IMR-90 (cell line): ENCODE results near the gene DRC7. TPM values are rescaled to one million over a fixed set of nuclear protein-coding genes. Genes with fewer than 3 reads are reported as not detected.

Experiments used
- ATAC-seq: fragments of 200-7000 bp; cut with Tn5 transposase; 2 replicates; pipeline ENCODE4 v1.9.1; 2020; ENCODE audit warnings: low read depth, mild to moderate bottlenecking, moderate library complexity
- BruUV-seq: library from RNA; stranded (reverse); fragments of 400-500 nt; replicated peaks from 2 replicates; lab custom pipeline; 2021; lab: Mats Ljungman, UMichigan
- CTCF ChIA-PET: fragments of 300-600 bp; formaldehyde crosslinking; extraction: SDS; loops from one replicate; lab custom pipeline; 2021; ENCODE audit warnings: antibody characterized with exemption; lab: Yijun Ruan, JAX
- POLR2A ChIA-PET: fragments of 300-600 bp; sonication (Branson Sonifier 250); formaldehyde crosslinking; loops from one replicate; lab custom pipeline; 2022; ENCODE audit warnings: antibody characterized with exemption; ENCODE audit not compliant: unreplicated experiment; lab: Charles Lee
- DNase-seq: peaks from one replicate; pipeline ENCODE4 v3.0.0; 2013
- H2AFZ ChIP-seq: replicated peaks from 2 replicates; pipeline ENCODE3; 2013; ENCODE audit warnings: low read length, mild to moderate bottlenecking; ENCODE audit not compliant: poor library complexity
- H2AK5ac ChIP-seq: 2 replicates; pipeline ENCODE4 v1.6.1; 2013; ENCODE audit warnings: low read depth, low read length, inconsistent platforms
- H2AK9ac ChIP-seq: replicated peaks from 2 replicates; pipeline ENCODE3; 2013; ENCODE audit warnings: mild to moderate bottlenecking, low read depth, low read length, moderate library complexity; ENCODE audit not compliant: poor library complexity
- H2BK120ac ChIP-seq: 2 replicates; pipeline ENCODE4 v1.6.1; 2013; ENCODE audit warnings: low read depth, low read length, inconsistent platforms
- H2BK15ac ChIP-seq: 3 replicates; pipeline ENCODE4 v1.6.1; 2013; ENCODE audit warnings: low read depth, low read length, inconsistent platforms
- H2BK20ac ChIP-seq: 2 replicates; pipeline ENCODE4 v1.6.1; 2013; ENCODE audit warnings: low read depth, mild to moderate bottlenecking, inconsistent platforms, low read length, moderate library complexity
- H2BK5ac ChIP-seq: 2 replicates; pipeline ENCODE4 v1.6.1; 2013; ENCODE audit warnings: mild to moderate bottlenecking, low read depth, low read length, inconsistent platforms; ENCODE audit not compliant: poor library complexity, severe bottlenecking
- H3K14ac ChIP-seq: replicated peaks from 2 replicates; pipeline ENCODE4 v1.6.1; 2013; ENCODE audit warnings: low read depth, low read length, inconsistent platforms
- H3K18ac ChIP-seq: 2 replicates; pipeline ENCODE4 v1.6.1; 2013; ENCODE audit warnings: low read depth, low read length, control low read depth
- H3K23ac ChIP-seq: 2 replicates; pipeline ENCODE4 v1.6.1; 2013; ENCODE audit warnings: low read depth, low read length, inconsistent platforms
- H3K27ac ChIP-seq: 2 replicates; pipeline ENCODE4 v1.5.1; 2013; ENCODE audit warnings: mild to moderate bottlenecking, control low read depth, low read length; ENCODE audit not compliant: insufficient read depth
- H3K27me3 ChIP-seq: 2 replicates; pipeline ENCODE4 v1.6.1; 2013; ENCODE audit warnings: low read length; ENCODE audit not compliant: control insufficient read depth, insufficient read depth
- H3K36me3 ChIP-seq: 2 replicates; pipeline ENCODE4 v1.6.1; 2013; ENCODE audit warnings: low read length, mixed read lengths; ENCODE audit not compliant: control insufficient read depth, insufficient read depth
- H3K4ac ChIP-seq: 2 replicates; pipeline ENCODE4 v1.6.1; 2013; ENCODE audit warnings: low read depth, low read length, inconsistent platforms
- H3K4me1 ChIP-seq: 2 replicates; pipeline ENCODE4 v1.6.1; 2013; ENCODE audit warnings: low read length, mixed read lengths; ENCODE audit not compliant: control insufficient read depth, insufficient read depth
- H3K4me2 ChIP-seq: 2 replicates; pipeline ENCODE4 v1.6.1; 2013; ENCODE audit warnings: low read depth, mild to moderate bottlenecking, control low read depth, low read length, moderate library complexity
- H3K4me3 ChIP-seq: 2 replicates; pipeline ENCODE4 v1.5.1; 2013; ENCODE audit warnings: low read depth, mild to moderate bottlenecking, control low read depth, low read length, moderate library complexity; ENCODE audit not compliant: insufficient read depth
- H3K56ac ChIP-seq: 2 replicates; pipeline ENCODE4 v1.6.1; 2013; ENCODE audit warnings: low read length, inconsistent platforms; ENCODE audit not compliant: insufficient read depth; ENCODE audit errors: extremely low read depth
- H3K79me1 ChIP-seq, 2 experiments: 2 replicates each; pipeline ENCODE4 v1.6.1; 2013; ENCODE audit warnings: low read length in 2 of 2, inconsistent platforms in 1 of 2, low read depth in 1 of 2
- H3K9ac ChIP-seq: 2 replicates; pipeline ENCODE4 v1.6.1; 2013; ENCODE audit warnings: low read depth, low read length, control low read depth
- H3K9me1 ChIP-seq: 2 replicates; pipeline ENCODE4 v1.6.1; 2013; ENCODE audit warnings: low read length, inconsistent platforms; ENCODE audit not compliant: insufficient read depth
- H3K9me3 ChIP-seq: 2 replicates; pipeline ENCODE4 v1.6.1; 2013; ENCODE audit warnings: low read length; ENCODE audit not compliant: control insufficient read depth, insufficient read depth
- H4K20me1 ChIP-seq: 2 replicates; pipeline ENCODE4 v1.6.1; 2013; ENCODE audit warnings: low read length, inconsistent platforms; ENCODE audit not compliant: insufficient read depth
- H4K5ac ChIP-seq: 2 replicates; pipeline ENCODE4 v1.6.1; 2013; ENCODE audit warnings: mild to moderate bottlenecking, low read depth, low read length, control low read depth
- H4K8ac ChIP-seq, 2 experiments: 2 replicates each; pipeline ENCODE4 v1.6.1; 2013; ENCODE audit warnings: low read depth in 2 of 2, low read length in 2 of 2, control low read depth in 1 of 2, inconsistent platforms in 1 of 2
- H4K91ac ChIP-seq: 2 replicates; pipeline ENCODE4 v1.6.1; 2013; ENCODE audit warnings: low read depth, low read length, inconsistent platforms; ENCODE audit not compliant: insufficient read depth
- BHLHE40 ChIP-seq: fragments of 150-350 bp; IDR thresholded peaks from 2 replicates; pipeline ENCODE4 v1.6.1; 2016; ENCODE audit warnings: mild to moderate bottlenecking, low read depth, low read length
- CEBPB ChIP-seq: IDR thresholded peaks from 2 replicates; pipeline ENCODE4 v1.6.1; 2012; ENCODE audit warnings: low read depth, low read length, improper control_type of control experiment
- CHD1 ChIP-seq: IDR thresholded peaks from 2 replicates; pipeline ENCODE4 v1.6.1; 2012; ENCODE audit warnings: low read depth, low read length, improper control_type of control experiment
- CTCF ChIP-seq: conservative IDR thresholded peaks from 2 replicates; pipeline ENCODE4 v1.5.1; 2012; ENCODE audit warnings: mild to moderate bottlenecking, low read depth, low read length, improper control_type of control experiment
- ELK1 ChIP-seq: fragments of 150-350 bp; IDR thresholded peaks from 2 replicates; pipeline ENCODE4 v1.6.1; 2016; ENCODE audit warnings: low read depth, mild to moderate bottlenecking, low read length, moderate library complexity, borderline replicate concordance
- FOS ChIP-seq: fragments of 150-350 bp; IDR thresholded peaks from 2 replicates; pipeline ENCODE4 v1.6.1; 2016; ENCODE audit warnings: low read depth, low read length
- MAFK ChIP-seq: IDR thresholded peaks from 2 replicates; pipeline ENCODE4 v1.6.1; 2012; ENCODE audit warnings: low read depth, low read length, improper control_type of control experiment
- MAZ ChIP-seq: IDR thresholded peaks from 2 replicates; pipeline ENCODE4 v1.6.1; 2012; ENCODE audit warnings: low read depth, mild to moderate bottlenecking, low read length, improper control_type of control experiment, moderate library complexity, borderline replicate concordance
- MXI1 ChIP-seq: IDR thresholded peaks from 2 replicates; pipeline ENCODE4 v1.6.1; 2012; ENCODE audit warnings: low read depth, mild to moderate bottlenecking, low read length, moderate library complexity, borderline replicate concordance
- NFE2L2 ChIP-seq: fragments of 150-350 bp; IDR thresholded peaks from 2 replicates; pipeline ENCODE4 v1.6.1; 2016; ENCODE audit warnings: low read depth, mild to moderate bottlenecking, low read length
- POLR2A ChIP-seq: IDR thresholded peaks from 2 replicates; pipeline ENCODE4 v1.6.1; 2012; ENCODE audit warnings: mild to moderate bottlenecking, low read depth, low read length
- RAD21 ChIP-seq: IDR thresholded peaks from 2 replicates; pipeline ENCODE4 v1.6.1; 2012; ENCODE audit warnings: low read length, improper control_type of control experiment
- RCOR1 ChIP-seq: IDR thresholded peaks from 2 replicates; pipeline ENCODE4 v1.6.1; 2012; ENCODE audit warnings: mild to moderate bottlenecking, low read length, improper control_type of control experiment; ENCODE audit not compliant: insufficient replicate concordance
- RFX5 ChIP-seq: IDR thresholded peaks from 2 replicates; pipeline ENCODE4 v1.8.0; 2012; ENCODE audit warnings: low read depth, mild to moderate bottlenecking, low read length, moderate library complexity
- SMC3 ChIP-seq: fragments of 150-350 bp; IDR thresholded peaks from 2 replicates; pipeline ENCODE4 v1.6.1; 2016; ENCODE audit warnings: low read depth, mild to moderate bottlenecking, antibody characterized with exemption, low read length, moderate library complexity
- USF2 ChIP-seq: fragments of 150-350 bp; IDR thresholded peaks from 2 replicates; pipeline ENCODE4 v1.6.1; 2017; ENCODE audit warnings: mild to moderate bottlenecking, antibody characterized with exemption, low read length, low read depth
- WGBS, 2 experiments: methylation state at CpG; one replicate each; pipeline versions ENCODE4 v1.1.5 to v1.1.7; 2013; ENCODE audit warnings: missing lambda C conversion rate in 2 of 2; ENCODE audit not compliant: insufficient read length in 1 of 2; ENCODE audit errors: extremely low coverage in 2 of 2; 5-methylcytosine and 5-hydroxymethylcytosine counted together
- dilution Hi-C: fragments of 300-500 bp; cut with HindIII; formaldehyde crosslinking; loops from one replicate; pipeline ENCODE4 v1.14.3; 2018; ENCODE audit warnings: low sequenced_read_pairs; ENCODE audit not compliant: unreplicated experiment
- in situ Hi-C: fragments of 300-500 bp; cut with MboI; formaldehyde crosslinking; loops from 3 replicates; pipeline ENCODE4 v1.14.3; 2019; ENCODE audit warnings: low sequenced_read_pairs, inconsistent platforms, mixed read lengths
- intact Hi-C: fragments of 100-400 bp; cut with micrococcal nuclease; formaldehyde crosslinking; loops from 2 replicates; pipeline ENCODE4 v1.10.0; 2022
- polyA plus RNA-seq, 3 experiments: library from polyadenylated mRNA; depleted of rRNA; stranded (reverse); fragments of >200 nt; gene quantifications; 2 replicates each; pipeline ENCODE4 v1.2.3, GENCODE V29; 2012; ENCODE audit warnings: low replicate concordance in 1 of 3
- total RNA-seq: library from RNA; depleted of rRNA; stranded (reverse); fragments of >200 nt; gene quantifications from 2 replicates; pipeline ENCODE4 v1.2.3, GENCODE V29; 2012

DRC7 gene
- total and polyA plus RNA-seq, 2 of the 4 experiments (the other 2 are of a cell fraction), result not detected

- WGBS, 2 experiments, result 93% methylated on average over 12 of the region's 26 CpGs; no CpG with 5 or more reads in 1 of the 2 experiments
- H3K79me1 ChIP-seq, result peaks cover 12 to 55% of the 10 kb centered on the region in 2 experiments
- TF ChIP-seq CHD1, result no peak
- no peak for TF ChIP-seq MAFK
- TF ChIP-seq RFX5, result no peak
- TF ChIP-seq RAD21, result no peak
- TF ChIP-seq POLR2A, result no peak
- no peak for TF ChIP-seq MAZ
- TF ChIP-seq FOS, result no peak
- TF ChIP-seq MXI1, result no peak
- no peak for TF ChIP-seq USF2
- TF ChIP-seq ELK1, result no peak
- no peak for TF ChIP-seq CTCF
- no peak for TF ChIP-seq CEBPB
- no peak for TF ChIP-seq SMC3
- no peak for TF ChIP-seq RCOR1
- no peak for TF ChIP-seq NFE2L2
- no peak for TF ChIP-seq BHLHE40
- H2AFZ ChIP-seq, result no peak overlapping the region
- H3K56ac ChIP-seq, result no peak overlapping the region
- peaks cover 48% of the 10 kb centered on the region for H3K36me3 ChIP-seq
- no peak overlapping the region for H4K5ac ChIP-seq
- no TSS peak for BruUV-seq
- no peak overlapping the region for H2BK5ac ChIP-seq
- DNase-seq, result no peak
- H2BK15ac ChIP-seq, result no peak overlapping the region
- H2AK5ac ChIP-seq, result no peak overlapping the region
- no peak overlapping the region for H4K91ac ChIP-seq
- no peaks in the 10 kb centered on the region for H3K27me3 ChIP-seq
- no peak overlapping the region for H3K27ac ChIP-seq
- ATAC-seq, result no peak
- peak overlapping the region; percentile 55 for H2AK9ac ChIP-seq
- peaks cover 15% of the 10 kb centered on the region for H4K20me1 ChIP-seq
- no peaks in the 10 kb centered on the region; the same call in 1 of the 2 replicates for H3K9me1 ChIP-seq
- no peak overlapping the region for H2BK20ac ChIP-seq
- H3K9me3 ChIP-seq, result no peaks in the 10 kb centered on the region
- dilution Hi-C loops, result no loop called here
- H3K4me3 ChIP-seq, result no peak overlapping the region
- intact Hi-C loops, result no loop called here
- H3K4me1 ChIP-seq, result peaks cover 6% of the 10 kb centered on the region
- no peak overlapping the region for H2BK120ac ChIP-seq
- CTCF ChIA-PET, result no interaction called here
- H3K14ac ChIP-seq, result no peak overlapping the region
- no peak overlapping the region for H3K23ac ChIP-seq
- H3K18ac ChIP-seq, result no peak overlapping the region
- no peak overlapping the region for H3K9ac ChIP-seq
- no peak overlapping the region for H4K8ac ChIP-seq
- no peak overlapping the region for H3K4me2 ChIP-seq
- in situ Hi-C loops, result no loop called here
- H3K4ac ChIP-seq, result no peak overlapping the region
- POLR2A ChIA-PET, result no interaction called here
Measured at GRCh38 chr16:57771141-57771785, 76.7 kb downstream of the DRC7 start.
